ENCODE data around the gene LYSMD3. TPM values are rescaled to one million over a fixed set of nuclear protein-coding genes. Genes with fewer than 3 reads are reported as not detected.

LYSMD3 gene
- total and polyA plus RNA-seq, 9 of the 15 experiments (the other 6 are each of a cell fraction or from before 2014, with no cell fraction given): 9.5 to 42.3 (median 20.7) TPM

- peaks cover 39% of the 10 kb centered on the region for H3K36me3 ChIP-seq (ENCODE audit: control insufficient read depth, insufficient read depth, low read length)
- WGBS (ENCODE audit: insufficient coverage, low coverage, missing lambda C conversion rate): 73% methylated on average over 2 of the region's 2 CpGs
- intact Hi-C loops (cut with micrococcal nuclease) (loop anchor here (10.0 kb wide), 1 partner anchor 128 kb away; no protein-coding TSS in a partner anchor), in situ Hi-C loops (cut with MboI) (no loop called here)
- H3K9me3 ChIP-seq (replicated peaks; ENCODE audit: control insufficient read depth, insufficient read depth, low read depth, low read length): no peaks in the 10 kb centered on the region
- no peak overlapping the region for H3K4me3 ChIP-seq
- H4K20me1 ChIP-seq (replicated peaks; ENCODE audit: control insufficient read depth, insufficient read depth, low read length): no peaks in the 10 kb centered on the region
- H3K9me1 ChIP-seq (ENCODE audit: control insufficient read depth, insufficient read depth, low read length): no peaks in the 10 kb centered on the region
- H2AFZ ChIP-seq (ENCODE audit: low read depth, low read length): no peak overlapping the region
- BruUV-seq (replicated peaks): no TSS peak
- H3K27me3 ChIP-seq (ENCODE audit: control insufficient read depth in 2 of 2, insufficient read depth in 2 of 2, low read length in 2 of 2): no peaks in the 10 kb centered on the region
- peak overlapping the region in 1 of 2 experiments; percentile 56; a peak in 1 of 4 replicates for H3K9ac ChIP-seq (ENCODE audit: insufficient read depth in 1 of 2, low read depth in 2 of 2, low read length in 2 of 2)
- CTCF ChIA-PET (ENCODE audit: low intra/inter-chr PET ratio): no interaction called here
- no peak for FAIRE-seq
- POLR2A ChIA-PET: interaction anchor here (0.9 to 1.3 kb wide), 2 partner anchors 11 to 35 kb away, joined by 3 to 4 read pairs; no protein-coding TSS in a partner anchor
- peaks cover 16 to 28% of the 10 kb centered on the region in 2 experiments; a peak in 4 of 5 replicates for H3K4me1 ChIP-seq (replicated peaks in 1 of 2; ENCODE audit: control insufficient read depth in 2 of 2, insufficient read depth in 2 of 2, low read length in 2 of 2)
- DNase-seq (ENCODE audit: extremely low read depth in 1 of 4, low spot score in 3 of 4): no peak
- peak overlapping the region; percentile 36; the same call in 1 of the 2 replicates for H3K4me2 ChIP-seq (ENCODE audit: insufficient read depth, low read length)
- ATAC-seq: no peak
- peaks cover 82% of the 10 kb centered on the region for H3K79me2 ChIP-seq (ENCODE audit: control insufficient read depth, insufficient read depth, low read length)
- TF ChIP-seq MYBL2 (IDR thresholded peaks at IDR 0.05; ENCODE audit: low read depth): no peak
- no peak for TF ChIP-seq MYBL2 (CRISPR knock-in tag; IDR thresholded peaks at IDR 0.05; ENCODE audit: borderline replicate concordance)
- TF ChIP-seq IFI16 (CRISPR knock-in tag; IDR thresholded peaks at IDR 0.05): no peak
- no peak for TF ChIP-seq ZNF347 (CRISPR knock-in tag; IDR thresholded peaks at IDR 0.05; ENCODE audit: low read depth)
- no peak for TF ChIP-seq RFX1 (IDR thresholded peaks at IDR 0.05)
- no peak for TF ChIP-seq AFF4 (CRISPR knock-in tag; IDR thresholded peaks at IDR 0.05)
- H3K27ac ChIP-seq (ENCODE audit: extremely low read depth, low read depth, low read length): no peak overlapping the region
Measured at GRCh38 chr5:90477073-90477472, 52.3 kb downstream of the LYSMD3 start.

Measured in K562 (cell line).